Measurements from ENCODE around the gene TPSB2.
"Not testable (repeated sequence)": the region's sequence is repeated elsewhere in the genome, so short reads cannot be mapped to it uniquely, and the experiment has no call there.

TPSB2 gene

DNA sequence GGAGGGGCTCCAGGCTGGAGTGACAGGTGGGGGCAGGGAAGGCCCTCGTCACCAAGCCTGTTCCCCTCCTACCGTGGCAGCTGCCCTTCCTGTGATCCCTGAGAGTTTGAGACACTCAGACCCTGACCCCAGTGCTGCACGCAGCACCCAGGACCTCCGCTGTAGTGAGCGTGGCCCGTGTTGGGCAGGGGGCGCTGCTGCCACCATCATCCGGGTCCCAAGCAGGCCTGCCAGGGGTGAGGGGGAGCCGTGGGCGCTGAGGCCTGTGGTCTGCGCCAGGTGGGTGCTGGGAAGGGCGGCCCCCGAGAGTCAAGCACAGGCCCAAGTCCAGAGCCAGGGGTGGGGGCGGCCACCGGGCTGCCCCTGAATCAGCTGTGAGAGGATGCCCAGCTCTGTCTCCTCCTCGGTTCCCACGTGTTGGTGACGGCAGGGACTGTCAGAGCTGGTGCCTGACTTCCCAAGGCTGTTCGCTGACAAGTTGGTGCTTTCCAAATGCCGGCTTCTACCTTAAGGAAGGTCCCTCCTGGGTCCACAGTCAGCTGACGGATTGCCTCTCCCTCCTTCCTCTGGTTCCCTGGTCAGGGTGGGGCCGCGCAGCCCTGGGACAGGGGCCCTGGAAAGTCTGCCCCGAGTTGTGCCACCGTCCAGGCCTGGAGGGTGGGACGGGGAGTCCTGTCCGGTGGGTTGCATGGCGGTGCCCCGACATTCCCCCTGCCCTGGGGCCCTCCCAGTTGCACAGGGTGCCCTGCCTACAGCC, 36.0 kb downstream of the TPSB2 start:
- DNase-seq (ENCODE audit: low read depth in 1 of 2, low spot score in 1 of 2), result no peak
- TF ChIP-seq GABPA (IDR thresholded peaks at IDR 0.05; ENCODE audit: low read depth) (no peak), SPI1 (IDR thresholded peaks at IDR 0.05; ENCODE audit: borderline replicate concordance, low read depth) (no peak), POLR2AphosphoS5 (IDR thresholded peaks at IDR 0.05; ENCODE audit: low read depth) (no peak)
- TF ChIP-seq, protein P1, sequence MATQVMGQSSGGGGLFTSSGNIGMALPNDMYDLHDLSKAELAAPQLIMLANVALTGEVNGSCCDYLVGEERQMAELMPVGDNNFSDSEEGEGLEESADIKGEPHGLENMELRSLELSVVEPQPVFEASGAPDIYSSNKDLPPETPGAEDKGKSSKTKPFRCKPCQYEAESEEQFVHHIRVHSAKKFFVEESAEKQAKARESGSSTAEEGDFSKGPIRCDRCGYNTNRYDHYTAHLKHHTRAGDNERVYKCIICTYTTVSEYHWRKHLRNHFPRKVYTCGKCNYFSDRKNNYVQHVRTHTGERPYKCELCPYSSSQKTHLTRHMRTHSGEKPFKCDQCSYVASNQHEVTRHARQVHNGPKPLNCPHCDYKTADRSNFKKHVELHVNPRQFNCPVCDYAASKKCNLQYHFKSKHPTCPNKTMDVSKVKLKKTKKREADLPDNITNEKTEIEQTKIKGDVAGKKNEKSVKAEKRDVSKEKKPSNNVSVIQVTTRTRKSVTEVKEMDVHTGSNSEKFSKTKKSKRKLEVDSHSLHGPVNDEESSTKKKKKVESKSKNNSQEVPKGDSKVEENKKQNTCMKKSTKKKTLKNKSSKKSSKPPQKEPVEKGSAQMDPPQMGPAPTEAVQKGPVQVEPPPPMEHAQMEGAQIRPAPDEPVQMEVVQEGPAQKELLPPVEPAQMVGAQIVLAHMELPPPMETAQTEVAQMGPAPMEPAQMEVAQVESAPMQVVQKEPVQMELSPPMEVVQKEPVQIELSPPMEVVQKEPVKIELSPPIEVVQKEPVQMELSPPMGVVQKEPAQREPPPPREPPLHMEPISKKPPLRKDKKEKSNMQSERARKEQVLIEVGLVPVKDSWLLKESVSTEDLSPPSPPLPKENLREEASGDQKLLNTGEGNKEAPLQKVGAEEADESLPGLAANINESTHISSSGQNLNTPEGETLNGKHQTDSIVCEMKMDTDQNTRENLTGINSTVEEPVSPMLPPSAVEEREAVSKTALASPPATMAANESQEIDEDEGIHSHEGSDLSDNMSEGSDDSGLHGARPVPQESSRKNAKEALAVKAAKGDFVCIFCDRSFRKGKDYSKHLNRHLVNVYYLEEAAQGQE (IDR thresholded peaks at IDR 0.05; ENCODE audit: insufficient replicate concordance, low read depth), result no peak
- TF ChIP-seq, protein P2, sequence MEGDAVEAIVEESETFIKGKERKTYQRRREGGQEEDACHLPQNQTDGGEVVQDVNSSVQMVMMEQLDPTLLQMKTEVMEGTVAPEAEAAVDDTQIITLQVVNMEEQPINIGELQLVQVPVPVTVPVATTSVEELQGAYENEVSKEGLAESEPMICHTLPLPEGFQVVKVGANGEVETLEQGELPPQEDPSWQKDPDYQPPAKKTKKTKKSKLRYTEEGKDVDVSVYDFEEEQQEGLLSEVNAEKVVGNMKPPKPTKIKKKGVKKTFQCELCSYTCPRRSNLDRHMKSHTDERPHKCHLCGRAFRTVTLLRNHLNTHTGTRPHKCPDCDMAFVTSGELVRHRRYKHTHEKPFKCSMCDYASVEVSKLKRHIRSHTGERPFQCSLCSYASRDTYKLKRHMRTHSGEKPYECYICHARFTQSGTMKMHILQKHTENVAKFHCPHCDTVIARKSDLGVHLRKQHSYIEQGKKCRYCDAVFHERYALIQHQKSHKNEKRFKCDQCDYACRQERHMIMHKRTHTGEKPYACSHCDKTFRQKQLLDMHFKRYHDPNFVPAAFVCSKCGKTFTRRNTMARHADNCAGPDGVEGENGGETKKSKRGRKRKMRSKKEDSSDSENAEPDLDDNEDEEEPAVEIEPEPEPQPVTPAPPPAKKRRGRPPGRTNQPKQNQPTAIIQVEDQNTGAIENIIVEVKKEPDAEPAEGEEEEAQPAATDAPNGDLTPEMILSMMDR (IDR thresholded peaks at IDR 0.05; ENCODE audit: insufficient read depth, low read length), result no peak
- Histone ChIP-seq H3K27ac (replicated peaks) (no peak overlapping the region), H3K4me3 (replicated peaks; ENCODE audit: insufficient read depth, low read length) (no peak overlapping the region), H3K27me3 (ENCODE audit: insufficient read depth, poor library complexity, severe bottlenecking) (no peaks in the 10 kb centered on the region)

DNA sequence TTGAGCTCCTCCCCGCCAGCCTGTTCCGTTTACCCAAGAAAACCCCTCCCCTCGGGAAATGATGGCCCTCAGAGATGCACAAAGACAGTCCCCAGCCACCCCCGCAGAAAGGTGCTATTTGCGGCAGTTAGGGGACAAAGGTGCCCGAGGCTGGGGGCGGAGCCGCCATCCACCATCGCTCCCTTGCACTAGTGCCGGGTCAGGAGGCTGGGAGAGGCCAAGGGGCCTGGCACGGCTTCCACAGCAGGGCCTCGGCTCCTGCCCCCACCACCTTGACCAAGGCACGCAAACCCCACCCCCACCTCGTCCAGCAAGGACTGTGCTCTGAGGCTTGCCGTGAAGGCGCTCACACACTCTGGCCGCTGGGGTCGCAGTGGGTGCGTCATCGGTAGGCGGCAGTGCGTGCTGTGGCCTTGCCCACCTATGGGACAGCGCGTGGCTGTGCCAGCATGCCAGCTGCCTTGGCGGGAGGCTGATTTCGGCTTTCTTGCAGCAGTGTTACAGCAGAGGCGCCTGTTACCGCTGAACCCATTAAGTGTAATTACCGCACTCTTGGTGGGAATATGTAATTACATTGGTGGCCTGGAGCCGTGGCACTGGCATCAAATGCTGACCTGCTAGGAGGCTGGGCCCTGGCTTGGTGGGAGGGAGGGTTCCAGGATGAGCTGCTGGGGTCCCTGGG, 36.7 kb downstream of the TPSB2 start:
- Histone ChIP-seq H3K4me3 (replicated peaks; ENCODE audit: insufficient read depth, low read length) (no peak overlapping the region), H3K27ac (replicated peaks) (no peak overlapping the region), H3K27me3 (ENCODE audit: insufficient read depth, poor library complexity, severe bottlenecking) (no peaks in the 10 kb centered on the region)
- DNase-seq (ENCODE audit: low read depth in 1 of 2, low spot score in 1 of 2), result no peak
- TF ChIP-seq GABPA (IDR thresholded peaks at IDR 0.05; ENCODE audit: low read depth), result no peak
- TF ChIP-seq POLR2AphosphoS5 (IDR thresholded peaks at IDR 0.05; ENCODE audit: low read depth), result no peak
- TF ChIP-seq, protein P1 (IDR thresholded peaks at IDR 0.05; ENCODE audit: insufficient replicate concordance, low read depth), result no peak
- TF ChIP-seq, protein P2 (IDR thresholded peaks at IDR 0.05; ENCODE audit: insufficient read depth, low read length), result no peak
- TF ChIP-seq SPI1 (IDR thresholded peaks at IDR 0.05; ENCODE audit: borderline replicate concordance, low read depth), result no peak

DNA sequence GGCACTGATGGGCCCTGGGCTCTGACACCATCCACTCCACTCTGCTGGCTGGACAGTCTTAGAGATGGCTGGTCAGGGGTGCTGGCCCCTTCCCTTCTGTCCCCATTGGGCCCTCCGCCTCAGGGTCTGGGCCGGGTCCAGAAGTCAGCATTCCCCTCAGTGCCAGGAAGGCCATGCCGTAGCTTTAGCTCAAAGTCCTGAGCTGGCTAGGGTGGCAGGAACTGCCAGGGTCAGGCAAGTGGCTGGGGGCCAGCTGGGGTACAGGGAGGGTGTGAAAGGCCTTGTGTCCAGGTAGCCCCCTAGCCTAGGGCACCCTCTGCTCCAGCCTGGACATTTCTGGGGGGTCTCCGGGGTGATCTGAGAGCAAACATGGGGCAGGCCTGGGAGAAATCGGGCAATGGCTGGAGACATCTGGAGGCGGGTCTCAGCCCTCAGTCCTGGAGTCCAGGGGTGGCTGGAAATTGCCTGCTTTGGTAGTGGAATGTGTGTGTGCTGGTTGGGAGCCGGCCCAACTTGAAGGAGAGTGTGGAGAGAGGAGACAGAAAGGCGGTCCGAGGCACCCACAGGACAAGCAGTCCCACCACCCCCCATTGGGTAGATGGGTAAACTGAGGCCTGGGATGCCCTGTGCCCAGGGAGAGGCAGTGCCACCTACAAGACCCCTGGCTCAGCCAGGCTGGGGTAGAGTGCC, 37.5 kb downstream of the TPSB2 start:
- Histone ChIP-seq H3K4me3 (replicated peaks; ENCODE audit: insufficient read depth, low read length) (no peak overlapping the region), H3K27me3 (ENCODE audit: insufficient read depth, poor library complexity, severe bottlenecking) (no peaks in the 10 kb centered on the region), H3K27ac (replicated peaks) (no peak overlapping the region)
- TF ChIP-seq, protein P1 (IDR thresholded peaks at IDR 0.05; ENCODE audit: insufficient replicate concordance, low read depth), result no peak
- TF ChIP-seq GABPA (IDR thresholded peaks at IDR 0.05; ENCODE audit: low read depth) (no peak), POLR2AphosphoS5 (IDR thresholded peaks at IDR 0.05; ENCODE audit: low read depth) (no peak)
- TF ChIP-seq, protein P2 (IDR thresholded peaks at IDR 0.05; ENCODE audit: insufficient read depth, low read length), result no peak
- DNase-seq (ENCODE audit: low read depth in 1 of 2, low spot score in 1 of 2), result no peak

DNA sequence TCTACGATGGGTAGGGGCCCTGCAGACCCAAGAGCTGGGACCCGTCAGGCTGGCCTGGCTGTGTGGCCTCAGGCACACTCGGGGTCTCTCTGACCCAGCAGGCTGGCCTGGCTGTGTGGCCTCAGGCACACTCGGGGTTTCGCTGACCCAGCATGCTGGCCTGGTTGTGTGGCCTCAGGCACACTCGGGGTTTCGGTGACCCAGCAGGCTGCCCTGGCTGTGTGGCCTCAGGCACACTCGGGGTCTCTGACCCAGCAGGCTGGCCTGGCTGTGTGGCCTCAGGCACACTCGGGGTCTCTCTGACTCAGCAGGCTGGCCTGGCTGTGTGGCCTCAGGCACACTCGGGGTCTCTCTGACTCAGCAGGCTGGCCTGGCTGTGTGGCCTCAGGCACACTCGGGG, 39.2 kb downstream of the TPSB2 start:
- not testable (repeated sequence) for H3K4me3 ChIP-seq (replicated peaks; ENCODE audit: insufficient read depth, low read length); DNase-seq (ENCODE audit: low read depth in 1 of 2, low spot score in 1 of 2); H3K27me3 ChIP-seq (ENCODE audit: insufficient read depth, poor library complexity, severe bottlenecking); H3K27ac ChIP-seq (replicated peaks)

All from HL-60 (cell line).